SH-SY5Y (cell line): ENCODE results near the gene JAM3.

ENCODE experiments used
- GATA2 ChIP-seq: IDR thresholded peaks from 2 replicates; pipeline ENCODE4 v1.6.1; 2011; ENCODE audit warnings: mild to moderate bottlenecking, low read depth, low read length
- GATA3 ChIP-seq: IDR thresholded peaks from 2 replicates; pipeline ENCODE4 v1.6.1; 2011; ENCODE audit warnings: low read depth, mild to moderate bottlenecking, low read length, moderate library complexity

GRCh38 chr11:134020598-134020997 lies 48.3 kb upstream of the JAM3 start:
- no peak for TF ChIP-seq GATA2
- TF ChIP-seq GATA3 = no peak
